ENCODE results near the gene PRSS35.
"Not testable (repeated sequence)": the region's sequence is repeated elsewhere in the genome, so short reads cannot be mapped to it uniquely, and the experiment has no call there.

PRSS35 gene, protein sequence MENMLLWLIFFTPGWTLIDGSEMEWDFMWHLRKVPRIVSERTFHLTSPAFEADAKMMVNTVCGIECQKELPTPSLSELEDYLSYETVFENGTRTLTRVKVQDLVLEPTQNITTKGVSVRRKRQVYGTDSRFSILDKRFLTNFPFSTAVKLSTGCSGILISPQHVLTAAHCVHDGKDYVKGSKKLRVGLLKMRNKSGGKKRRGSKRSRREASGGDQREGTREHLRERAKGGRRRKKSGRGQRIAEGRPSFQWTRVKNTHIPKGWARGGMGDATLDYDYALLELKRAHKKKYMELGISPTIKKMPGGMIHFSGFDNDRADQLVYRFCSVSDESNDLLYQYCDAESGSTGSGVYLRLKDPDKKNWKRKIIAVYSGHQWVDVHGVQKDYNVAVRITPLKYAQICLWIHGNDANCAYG

DNA sequence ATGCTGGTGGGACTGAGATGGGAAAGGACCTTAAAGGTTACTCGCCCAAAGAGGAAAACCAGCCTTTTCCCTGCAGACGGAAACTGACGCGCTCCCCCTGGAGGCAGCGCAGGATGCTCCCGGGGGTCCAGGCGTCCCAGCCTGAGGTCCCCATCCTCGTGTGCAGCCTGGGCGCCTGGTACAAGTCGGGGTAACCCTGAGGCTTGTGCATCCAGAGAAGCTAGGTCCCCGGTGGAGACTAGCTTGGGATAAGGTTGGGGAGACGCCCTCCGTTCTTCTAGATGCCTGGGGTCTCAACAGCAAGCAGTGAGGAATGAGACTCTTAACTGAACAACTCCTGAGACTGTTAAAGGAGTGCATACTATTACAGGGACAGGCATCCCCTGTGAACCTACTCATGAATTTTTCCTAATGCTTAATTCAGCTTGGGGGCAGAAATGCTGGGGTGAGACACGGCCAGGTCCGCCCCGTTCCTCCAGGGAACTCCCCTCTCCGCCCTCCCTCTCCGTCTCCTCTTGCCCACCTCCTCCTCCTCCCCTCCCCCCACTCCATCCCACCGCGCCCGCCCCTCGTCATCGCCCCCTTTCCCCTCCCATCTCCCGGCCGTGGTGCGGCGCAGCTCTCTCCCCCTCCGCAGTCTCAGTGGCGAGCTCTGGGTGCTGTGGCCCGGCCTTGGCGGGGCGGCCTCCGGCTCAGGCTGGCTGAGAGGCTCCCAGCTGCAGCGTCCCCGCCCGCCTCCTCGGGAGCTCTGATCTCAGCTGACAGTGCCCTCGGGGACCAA, at the start of gene PRSS35:
PRSS35 (plus strand) TSS at position 634 of the 781 bp plus-strand sequence. CDS start 10,908 bp downstream, outside the sequence.
- DNase-seq, result no peak

- no peak for DNase-seq
Observed at GRCh38 chr6:83463886-83464285, 48.4 kb upstream of the PRSS35 start.

DNA sequence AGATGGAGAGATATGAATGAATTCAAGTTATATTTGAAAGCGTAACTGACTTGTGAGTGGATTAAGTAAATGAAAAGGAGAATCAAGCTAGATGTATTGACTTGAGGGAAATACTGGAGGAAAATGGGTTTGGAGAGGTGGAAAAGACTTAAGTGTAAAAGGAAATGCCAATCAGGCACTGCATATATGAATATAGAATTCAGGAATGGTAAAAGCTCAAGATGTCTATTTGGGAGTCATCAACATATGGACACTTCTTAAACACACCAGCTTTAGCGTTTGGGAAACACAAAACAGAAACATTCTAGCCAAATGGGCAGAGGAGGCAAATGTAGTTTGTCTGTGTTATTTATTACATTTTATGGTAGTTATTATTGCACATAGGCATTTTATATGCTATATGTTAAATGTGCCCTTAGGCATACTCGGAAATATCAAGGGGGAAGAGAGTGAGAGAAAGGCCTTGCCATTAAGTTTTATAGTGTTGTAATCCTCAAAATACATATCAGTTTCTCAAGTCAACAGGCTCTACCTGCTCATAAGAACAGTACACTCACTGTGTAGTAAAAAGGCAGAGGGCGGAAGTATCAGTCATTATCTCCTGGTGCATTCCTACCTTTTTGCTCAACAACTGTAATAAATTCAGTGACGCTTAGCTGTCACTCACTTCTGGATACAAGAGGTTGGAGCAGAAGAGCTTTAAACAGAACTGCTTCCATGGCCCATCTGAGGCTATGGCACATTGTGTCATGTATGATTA, 47.8 kb upstream of the PRSS35 start:
- no peak for DNase-seq

DNA sequence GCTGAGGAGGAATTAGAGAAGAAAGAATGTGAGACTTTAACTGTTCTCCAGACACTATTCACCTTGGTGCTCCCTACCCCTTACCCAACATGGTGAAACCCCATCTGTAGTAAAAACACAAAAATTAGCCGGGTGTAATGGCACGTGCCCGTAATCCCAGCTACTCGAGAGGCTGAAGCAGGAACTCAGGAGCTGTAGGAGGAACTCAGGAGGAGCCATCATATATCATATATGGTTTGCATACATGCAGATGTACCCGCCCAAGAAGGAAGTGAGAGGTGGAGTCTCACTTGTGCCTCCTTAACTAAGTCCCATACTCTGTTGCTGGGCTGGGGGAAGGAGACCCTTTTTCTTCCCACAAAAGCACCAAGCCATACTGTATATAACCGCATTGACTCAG, 46.0 kb upstream of the PRSS35 start:
- no peak for DNase-seq

DNA sequence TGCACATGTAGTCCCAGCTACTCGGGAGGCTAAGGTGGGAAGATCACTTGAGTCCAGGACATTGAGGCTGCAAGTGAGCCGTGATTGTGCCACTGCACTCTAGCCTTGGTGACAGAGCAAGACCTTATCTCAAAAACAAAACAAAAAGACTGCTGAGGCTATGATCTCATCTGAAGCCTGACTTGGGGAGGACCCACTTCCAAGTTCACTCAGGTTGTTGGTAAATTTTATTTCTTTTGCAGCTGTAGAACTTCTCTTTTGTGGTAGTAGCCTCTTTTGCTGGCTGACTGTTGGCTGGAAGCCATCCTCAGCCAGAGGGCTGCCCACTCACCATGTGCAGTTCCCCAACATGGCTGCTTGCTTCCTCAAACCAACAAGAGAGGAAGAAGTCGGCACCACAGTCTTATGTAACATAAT, 44.7 kb upstream of the PRSS35 start:
- no peak for DNase-seq

GRCh38 chr6:83470001-83470400, 42.3 kb upstream of the PRSS35 start:
- no peak for DNase-seq

GRCh38 chr6:83470587-83470986, 41.7 kb upstream of the PRSS35 start:
- DNase-seq, result no peak

- no peak for DNase-seq
Observed at GRCh38 chr6:83472767-83473166, 39.6 kb upstream of the PRSS35 start.

DNA sequence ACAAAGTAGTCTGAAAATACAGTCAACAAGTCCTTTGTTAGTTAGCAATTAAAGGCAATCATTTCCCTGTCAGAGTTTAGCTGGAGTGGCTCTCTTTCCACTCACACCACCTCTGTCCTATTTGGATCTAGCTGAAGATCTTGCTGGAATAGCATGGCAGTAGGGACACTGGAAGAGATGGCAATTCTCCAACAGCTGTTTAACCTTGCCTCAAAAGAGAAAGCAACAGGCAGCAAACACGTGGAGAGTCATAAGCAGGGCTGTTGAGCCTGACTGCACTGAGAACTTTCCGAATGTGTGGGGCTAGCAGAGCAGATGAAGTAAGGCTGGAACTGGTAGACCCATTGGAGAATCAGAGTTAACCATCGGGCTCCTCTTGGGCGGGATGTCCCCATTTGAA, 38.0 kb upstream of the PRSS35 start:
- DNase-seq, result no peak

DNA sequence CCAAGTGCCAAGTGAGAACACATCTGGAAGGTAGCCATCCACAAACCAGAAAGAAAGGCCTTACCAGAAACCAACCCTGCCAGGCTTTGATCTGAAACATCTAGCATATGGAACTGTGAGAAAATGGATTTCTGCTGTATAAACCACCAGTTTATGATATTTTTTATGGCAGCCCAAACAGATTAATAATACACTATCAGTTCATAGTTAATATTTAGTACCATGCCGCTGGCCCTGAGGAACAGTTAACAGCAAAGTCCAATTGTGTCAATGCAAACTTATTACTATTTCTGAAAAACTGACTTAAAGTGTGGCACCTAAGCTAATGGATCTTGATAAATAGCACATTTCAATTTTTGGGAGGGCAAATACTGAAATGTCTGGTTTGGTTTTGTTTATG, 35.4 kb upstream of the PRSS35 start:
- DNase-seq, result no peak

GRCh38 chr6:83479389-83479788, 32.9 kb upstream of the PRSS35 start:
- DNase-seq, result no peak

GRCh38 chr6:83480470-83480869, 31.9 kb upstream of the PRSS35 start:
- no peak for DNase-seq

- DNase-seq, result not testable (repeated sequence)
Observed at GRCh38 chr6:83481938-83482337, 30.4 kb upstream of the PRSS35 start.

DNA sequence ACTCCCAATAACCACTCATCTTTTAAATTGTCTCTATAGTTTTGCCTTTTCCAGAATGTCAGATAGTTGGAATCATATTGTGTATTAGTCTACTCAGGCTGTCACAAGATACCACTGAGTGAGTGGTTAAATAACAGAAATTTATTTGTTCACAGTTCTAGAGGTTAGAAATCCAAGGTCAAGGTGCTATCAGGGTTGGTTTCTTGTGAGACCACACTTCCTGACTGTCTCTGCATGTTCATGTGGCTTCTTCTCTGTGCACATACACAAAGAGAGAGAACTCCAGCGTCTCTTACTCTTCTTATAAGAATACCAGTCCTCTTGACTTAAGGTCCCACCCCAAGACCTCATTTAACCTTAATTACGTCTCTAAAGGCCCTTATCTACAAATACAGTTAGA, 23.9 kb upstream of the PRSS35 start:
- DNase-seq, result no peak

DNA sequence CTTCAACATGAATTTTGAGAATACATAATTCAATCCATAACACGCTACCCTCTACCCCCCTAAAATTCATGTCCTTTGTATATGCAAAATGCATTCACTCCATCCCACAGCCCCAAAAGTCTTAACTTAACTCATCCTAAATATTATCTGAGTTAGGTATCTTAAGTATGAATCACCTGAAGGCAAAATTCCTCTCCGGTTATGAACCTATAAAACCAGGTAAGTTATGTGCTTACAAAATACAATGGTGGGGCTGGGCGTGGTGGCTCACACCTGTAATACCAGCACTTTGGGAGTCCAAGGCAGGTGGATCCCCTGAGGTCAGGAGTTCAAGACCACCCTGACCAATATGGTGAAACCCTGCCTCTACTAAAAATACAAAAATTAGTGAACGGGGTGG, 23.5 kb upstream of the PRSS35 start:
- no peak for DNase-seq

GRCh38 chr6:83490217-83490807, 22.0 kb upstream of the PRSS35 start:
- DNase-seq, result no peak

DNA sequence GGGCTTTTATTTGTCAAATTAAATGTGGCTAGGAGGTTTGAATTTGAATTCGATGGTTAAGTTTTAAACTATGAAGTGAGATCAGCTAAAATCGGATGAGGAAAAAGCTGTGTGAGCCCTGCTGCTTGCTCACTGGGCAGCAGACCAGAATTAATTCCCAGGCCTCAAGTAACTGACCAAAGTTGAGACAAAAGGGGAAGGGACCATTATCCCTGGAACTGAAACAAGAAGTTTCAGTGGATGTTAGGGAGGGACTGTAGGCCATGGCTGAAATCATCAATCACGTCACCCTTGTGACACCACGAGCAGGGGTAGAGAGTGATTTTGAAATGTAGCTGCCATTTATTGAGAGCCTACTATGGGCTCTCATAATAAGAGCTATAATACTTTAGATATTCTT, 7.0 kb upstream of the PRSS35 start:
- no peak for DNase-seq

DNA sequence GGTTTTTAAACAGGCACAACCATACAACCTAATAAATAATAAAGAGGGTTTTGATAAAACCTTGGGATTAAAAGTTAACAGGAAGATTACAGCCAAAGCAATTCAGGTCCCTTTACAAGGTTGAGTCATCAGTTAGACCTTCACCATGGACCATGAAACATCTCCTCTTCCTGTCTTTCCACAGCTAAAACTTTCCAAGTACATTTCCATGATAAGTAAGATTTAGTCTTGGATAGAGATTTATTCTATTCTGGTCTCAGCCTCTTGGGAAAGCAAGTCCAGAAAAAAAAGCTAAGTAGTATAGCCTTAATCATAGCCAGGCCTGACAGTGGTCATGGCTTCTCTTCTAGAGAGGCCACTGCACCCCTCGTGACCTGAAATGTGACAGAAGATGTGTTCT, 2.9 kb upstream of the PRSS35 start:
- DNase-seq, result no peak

DNA sequence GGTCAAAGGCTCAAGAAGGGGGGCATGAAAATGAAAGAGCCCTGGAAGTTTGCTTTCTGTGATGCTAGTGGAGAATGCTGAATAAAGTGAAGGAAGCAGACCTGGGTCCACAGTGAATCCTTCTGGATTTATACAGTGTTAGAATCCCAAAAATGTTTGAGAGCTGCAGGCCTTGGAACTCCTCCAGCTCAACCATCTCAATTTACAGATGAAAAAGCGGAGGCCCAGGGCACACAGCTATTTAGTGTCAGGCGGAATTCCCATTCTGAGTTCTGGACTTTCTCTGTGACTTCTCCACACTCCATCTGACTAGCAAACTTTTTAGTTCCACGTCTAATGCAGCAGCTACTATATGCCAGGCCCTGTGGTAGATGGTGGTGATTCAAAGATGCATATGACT, 1.5 kb upstream of the PRSS35 start:
- DNase-seq, result no peak

GRCh38 chr6:83511266-83511665, 1.1 kb upstream of the PRSS35 start:
- no peak for DNase-seq

DNA sequence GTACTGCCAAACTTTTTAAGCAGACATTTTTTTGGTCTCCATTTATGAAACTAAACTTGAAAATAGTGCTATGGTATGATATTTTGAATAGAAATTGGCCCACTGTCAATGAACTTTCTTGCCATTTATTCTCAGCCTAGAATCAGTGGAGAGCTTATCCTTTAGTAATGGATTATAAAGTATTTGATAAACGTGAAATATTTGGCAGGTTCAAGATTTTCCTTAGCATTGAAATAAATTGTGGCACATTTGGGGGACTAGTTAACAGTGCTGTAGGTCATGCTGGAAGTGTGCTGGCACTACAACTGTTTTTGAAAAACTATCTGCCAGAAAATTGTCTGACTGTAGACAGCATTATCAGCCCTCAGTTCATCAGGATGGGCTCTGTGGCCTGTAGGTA, 2.1 kb downstream of the PRSS35 start:
- no peak for DNase-seq

DNA sequence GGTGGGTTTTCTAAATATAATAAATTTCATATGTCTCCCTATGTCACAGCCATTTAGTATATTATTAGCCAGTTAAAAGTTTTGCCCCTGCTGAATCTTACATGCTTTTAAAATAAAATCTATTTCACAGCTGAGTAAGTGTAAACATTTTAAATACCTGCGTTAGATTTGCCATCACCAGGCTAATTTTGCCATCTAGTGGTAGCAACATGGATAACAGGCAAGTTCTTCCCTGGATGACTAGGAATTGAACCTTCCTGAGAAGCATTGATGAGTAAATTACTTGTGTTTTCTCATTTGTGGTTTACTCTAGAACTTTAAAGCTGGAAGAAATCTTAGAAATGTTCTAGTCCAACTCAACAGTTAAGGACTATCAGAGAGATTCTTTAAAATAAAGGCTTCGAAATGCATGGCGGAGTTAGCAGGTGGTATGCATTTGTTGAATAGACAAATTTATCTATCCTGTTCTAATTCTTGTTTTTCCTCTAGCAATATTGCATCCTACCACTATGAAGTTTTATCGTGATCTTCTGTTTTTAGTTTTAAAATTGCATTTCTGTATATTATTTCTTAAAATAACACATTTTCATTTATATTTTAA, 2.6 kb downstream of the PRSS35 start:
- no peak for DNase-seq

DNA sequence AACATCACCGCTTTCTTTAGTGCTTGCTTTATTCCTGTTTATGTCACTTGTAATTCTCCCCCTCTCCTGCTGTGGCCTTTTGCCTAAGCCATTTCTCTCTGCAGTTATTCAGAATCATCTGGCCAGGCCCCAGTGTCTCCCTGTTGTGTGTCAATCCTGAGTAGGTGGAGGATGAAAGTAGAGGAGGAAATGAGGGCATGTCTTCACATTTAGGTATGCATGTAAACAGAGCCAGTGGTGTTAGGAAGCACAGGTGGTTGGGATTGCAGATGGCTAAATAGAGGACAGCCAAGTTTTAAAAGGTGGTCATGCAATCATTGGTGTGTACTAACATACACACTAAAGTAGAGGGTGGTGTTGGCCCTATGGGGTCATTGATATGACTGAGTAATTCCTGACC, 5.2 kb downstream of the PRSS35 start:
- DNase-seq, result no peak

Measured in activated CD4-positive, alpha-beta T cell treated with anti-CD3 and anti-CD28 coated beads, Interleukin-2, amount 50 U/mL, for 1 hour (primary cell).